HEK293 (cell line): ENCODE results near the gene GALNTL6.

Source experiments
- CTCF ChIA-PET: fragments of 350-600 bp; formaldehyde crosslinking; extraction: SDS; loops from one replicate; lab custom pipeline; 2021; ENCODE audit warnings: antibody characterized with exemption; lab: Yijun Ruan, JAX
- POLR2A ChIA-PET: fragments of 300-600 bp; formaldehyde crosslinking; extraction: SDS; loops from one replicate; lab custom pipeline; 2020; ENCODE audit warnings: antibody characterized with exemption, inconsistent platforms; lab: Yijun Ruan, JAX
- H3K27ac ChIP-seq: fragments of 200-500 bp; sonication (Bioruptor generic); 2 replicates; pipeline ENCODE4 v1.5.1; 2014; ENCODE audit warnings: low read depth, low read length, control low read depth, inconsistent platforms; ENCODE audit errors: extremely low read depth
- H3K36me3 ChIP-seq, 2 experiments: fragments of 200-500 bp in 1 of 2; sonication (Bioruptor generic) in 1 of 2; 1 replicate in 1 of 2; 2 replicates in 1 of 2; pipeline ENCODE4 v1.5.1; 2014 to 2017; ENCODE audit warnings: inconsistent platforms in 2 of 2, low read length in 2 of 2; ENCODE audit not compliant: control insufficient read depth in 2 of 2, insufficient read depth in 1 of 2
- H3K4me1 ChIP-seq: fragments of 200-500 bp; sonication (Bioruptor generic); 2 replicates; pipeline ENCODE4 v1.5.1; 2014; ENCODE audit warnings: mild to moderate bottlenecking, low read length, inconsistent platforms; ENCODE audit not compliant: control insufficient read depth, insufficient read depth
- H3K4me3 ChIP-seq: 2 replicates; pipeline ENCODE4 v1.5.1; 2011; ENCODE audit warnings: low read depth, mild to moderate bottlenecking, control low read depth, low read length, moderate library complexity
- H3K9me3 ChIP-seq: fragments of 200-500 bp; sonication (Bioruptor generic); 2 replicates; pipeline ENCODE4 v1.5.1; 2014; ENCODE audit warnings: low read depth, low read length, inconsistent platforms; ENCODE audit not compliant: control insufficient read depth, insufficient read depth
- BCL11A ChIP-seq: fragments of 450-650 bp; formaldehyde crosslinking; IDR thresholded peaks from 2 replicates; pipeline ENCODE4 v1.5.1; 2016; ENCODE audit warnings: low read depth, missing biosample characterization, missing genetic modification characterization
- KLF9 ChIP-seq: fragments of 450-650 bp; formaldehyde crosslinking; IDR thresholded peaks from 2 replicates; pipeline ENCODE4 v1.5.1; 2016; ENCODE audit warnings: missing biosample characterization, missing genetic modification characterization, low read depth
- RBAK ChIP-seq: fragments of 450-650 bp; formaldehyde crosslinking; IDR thresholded peaks from 2 replicates; pipeline ENCODE4 v1.5.1; 2016; ENCODE audit warnings: missing biosample characterization, missing genetic modification characterization
- TRIM28 ChIP-seq: IDR thresholded peaks from 2 replicates; pipeline ENCODE4 v1.6.1; 2011; ENCODE audit warnings: low read length, control low read depth, borderline replicate concordance
- ZNF175 ChIP-seq: fragments of 450-650 bp; formaldehyde crosslinking; IDR thresholded peaks from 2 replicates; pipeline ENCODE4 v1.5.1; 2016; ENCODE audit warnings: missing biosample characterization, missing genetic modification characterization
- ZNF19 ChIP-seq: fragments of 450-650 bp; formaldehyde crosslinking; IDR thresholded peaks from 2 replicates; pipeline ENCODE4; 2016; ENCODE audit warnings: missing biosample characterization, missing genetic modification characterization, low read depth
- ZNF280C ChIP-seq: fragments of 450-650 bp; formaldehyde crosslinking; IDR thresholded peaks from 2 replicates; pipeline ENCODE4 v1.5.1; 2016; ENCODE audit warnings: missing biosample characterization, missing genetic modification characterization
- ZNF292 ChIP-seq: fragments of 450-650 bp; formaldehyde crosslinking; IDR thresholded peaks from 2 replicates; pipeline ENCODE4 v1.5.1; 2016; ENCODE audit warnings: low read depth, missing biosample characterization, missing genetic modification characterization, borderline replicate concordance
- ZNF302 ChIP-seq: fragments of 450-650 bp; formaldehyde crosslinking; IDR thresholded peaks from 2 replicates; pipeline ENCODE4 v1.5.1; 2016; ENCODE audit warnings: missing biosample characterization, missing genetic modification characterization, low read depth
- ZNF362 ChIP-seq: fragments of 450-650 bp; formaldehyde crosslinking; IDR thresholded peaks from 2 replicates; pipeline ENCODE4 v1.5.1; 2016; ENCODE audit warnings: missing biosample characterization, missing genetic modification characterization
- ZNF37A ChIP-seq: fragments of 450-650 bp; IDR thresholded peaks from 2 replicates; pipeline ENCODE4 v1.5.1; 2018; ENCODE audit warnings: missing biosample characterization, missing genetic modification characterization
- ZNF561 ChIP-seq: fragments of 450-650 bp; IDR thresholded peaks from 2 replicates; pipeline ENCODE4 v1.5.1; 2018; ENCODE audit warnings: missing biosample characterization, missing genetic modification characterization, borderline replicate concordance
- ZNF624 ChIP-seq: fragments of 450-650 bp; formaldehyde crosslinking; IDR thresholded peaks from 2 replicates; pipeline ENCODE4 v1.5.1; 2017; ENCODE audit warnings: missing biosample characterization, missing genetic modification characterization
- ZNF664 ChIP-seq: fragments of 450-650 bp; formaldehyde crosslinking; IDR thresholded peaks from 2 replicates; pipeline ENCODE4 v1.5.1; 2016; ENCODE audit warnings: missing biosample characterization, missing genetic modification characterization
- ZSCAN4 ChIP-seq: fragments of 450-650 bp; formaldehyde crosslinking; IDR thresholded peaks from 2 replicates; pipeline ENCODE4 v1.5.1; 2017; ENCODE audit warnings: missing biosample characterization, missing genetic modification characterization
- ZSCAN5A ChIP-seq: fragments of 450-650 bp; formaldehyde crosslinking; IDR thresholded peaks from 2 replicates; pipeline ENCODE4 v1.5.1; 2016; ENCODE audit warnings: missing biosample characterization, missing genetic modification characterization
- TF ChIP-seq, protein P1 (sequence below): fragments of 450-650 bp; IDR thresholded peaks from 2 replicates; pipeline ENCODE4 v1.5.1; 2018; ENCODE audit warnings: missing biosample characterization, missing genetic modification characterization
- TF ChIP-seq, protein P2 (sequence below): IDR thresholded peaks from 2 replicates; pipeline ENCODE4 v1.6.1; 2011; ENCODE audit warnings: mild to moderate bottlenecking, low read depth, low read length, borderline replicate concordance
- TF ChIP-seq, protein P3 (sequence below): fragments of 450-650 bp; formaldehyde crosslinking; IDR thresholded peaks from 2 replicates; pipeline ENCODE4 v1.5.1; 2016; ENCODE audit warnings: missing biosample characterization, missing genetic modification characterization, low read depth

The GALNTL6 gene

GRCh38 chr4:172818901-172819300, 1005.7 kb downstream of the GALNTL6 start:
- ChIA-PET CTCF (no interaction called here), POLR2A (no interaction called here)
- TF ChIP-seq ZSCAN4 (tag by site-specific recombination) = no peak
- TF ChIP-seq BCL11A = no peak
- TF ChIP-seq ZNF37A = no peak
- TF ChIP-seq RBAK = no peak
- H3K4me1 ChIP-seq = no peaks in the 10 kb centered on the region
- no peak overlapping the region for H3K27ac ChIP-seq
- H3K4me3 ChIP-seq = no peak overlapping the region
- H3K36me3 ChIP-seq = no peaks in the 10 kb centered on the region
- no peaks in the 10 kb centered on the region for H3K9me3 ChIP-seq

- H3K4me1 ChIP-seq = no peaks in the 10 kb centered on the region
- ChIA-PET POLR2A (no interaction called here), CTCF (no interaction called here)
- TF ChIP-seq KLF9 (tag by site-specific recombination) (no peak), ZNF280C (tag by site-specific recombination) (no peak), ZNF362 (tag by site-specific recombination) (no peak), ZNF664 (tag by site-specific recombination) (no peak), ZNF624 (no peak), ZNF561 (tag by site-specific recombination) (no peak), ZNF175 (tag by site-specific recombination) (no peak), ZNF19 (tag by site-specific recombination) (no peak), ZNF302 (tag by site-specific recombination) (no peak), TRIM28 (no peak), ZSCAN5A (tag by site-specific recombination) (no peak), ZNF292 (tag by site-specific recombination) (no peak)
- TF ChIP-seq, protein P1, sequence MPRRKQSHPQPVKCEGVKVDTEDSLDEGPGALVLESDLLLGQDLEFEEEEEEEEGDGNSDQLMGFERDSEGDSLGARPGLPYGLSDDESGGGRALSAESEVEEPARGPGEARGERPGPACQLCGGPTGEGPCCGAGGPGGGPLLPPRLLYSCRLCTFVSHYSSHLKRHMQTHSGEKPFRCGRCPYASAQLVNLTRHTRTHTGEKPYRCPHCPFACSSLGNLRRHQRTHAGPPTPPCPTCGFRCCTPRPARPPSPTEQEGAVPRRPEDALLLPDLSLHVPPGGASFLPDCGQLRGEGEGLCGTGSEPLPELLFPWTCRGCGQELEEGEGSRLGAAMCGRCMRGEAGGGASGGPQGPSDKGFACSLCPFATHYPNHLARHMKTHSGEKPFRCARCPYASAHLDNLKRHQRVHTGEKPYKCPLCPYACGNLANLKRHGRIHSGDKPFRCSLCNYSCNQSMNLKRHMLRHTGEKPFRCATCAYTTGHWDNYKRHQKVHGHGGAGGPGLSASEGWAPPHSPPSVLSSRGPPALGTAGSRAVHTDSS (tag by site-specific recombination) = no peak
- TF ChIP-seq, protein P2, sequence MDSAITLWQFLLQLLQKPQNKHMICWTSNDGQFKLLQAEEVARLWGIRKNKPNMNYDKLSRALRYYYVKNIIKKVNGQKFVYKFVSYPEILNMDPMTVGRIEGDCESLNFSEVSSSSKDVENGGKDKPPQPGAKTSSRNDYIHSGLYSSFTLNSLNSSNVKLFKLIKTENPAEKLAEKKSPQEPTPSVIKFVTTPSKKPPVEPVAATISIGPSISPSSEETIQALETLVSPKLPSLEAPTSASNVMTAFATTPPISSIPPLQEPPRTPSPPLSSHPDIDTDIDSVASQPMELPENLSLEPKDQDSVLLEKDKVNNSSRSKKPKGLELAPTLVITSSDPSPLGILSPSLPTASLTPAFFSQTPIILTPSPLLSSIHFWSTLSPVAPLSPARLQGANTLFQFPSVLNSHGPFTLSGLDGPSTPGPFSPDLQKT = no peak
- TF ChIP-seq, protein P3, sequence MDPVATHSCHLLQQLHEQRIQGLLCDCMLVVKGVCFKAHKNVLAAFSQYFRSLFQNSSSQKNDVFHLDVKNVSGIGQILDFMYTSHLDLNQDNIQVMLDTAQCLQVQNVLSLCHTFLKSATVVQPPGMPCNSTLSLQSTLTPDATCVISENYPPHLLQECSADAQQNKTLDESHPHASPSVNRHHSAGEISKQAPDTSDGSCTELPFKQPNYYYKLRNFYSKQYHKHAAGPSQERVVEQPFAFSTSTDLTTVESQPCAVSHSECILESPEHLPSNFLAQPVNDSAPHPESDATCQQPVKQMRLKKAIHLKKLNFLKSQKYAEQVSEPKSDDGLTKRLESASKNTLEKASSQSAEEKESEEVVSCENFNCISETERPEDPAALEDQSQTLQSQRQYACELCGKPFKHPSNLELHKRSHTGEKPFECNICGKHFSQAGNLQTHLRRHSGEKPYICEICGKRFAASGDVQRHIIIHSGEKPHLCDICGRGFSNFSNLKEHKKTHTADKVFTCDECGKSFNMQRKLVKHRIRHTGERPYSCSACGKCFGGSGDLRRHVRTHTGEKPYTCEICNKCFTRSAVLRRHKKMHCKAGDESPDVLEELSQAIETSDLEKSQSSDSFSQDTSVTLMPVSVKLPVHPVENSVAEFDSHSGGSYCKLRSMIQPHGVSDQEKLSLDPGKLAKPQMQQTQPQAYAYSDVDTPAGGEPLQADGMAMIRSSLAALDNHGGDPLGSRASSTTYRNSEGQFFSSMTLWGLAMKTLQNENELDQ (tag by site-specific recombination) = no peak
- no peaks in the 10 kb centered on the region for H3K36me3 ChIP-seq
- no peaks in the 10 kb centered on the region for H3K9me3 ChIP-seq
- no peak overlapping the region for H3K4me3 ChIP-seq
- no peak overlapping the region for H3K27ac ChIP-seq
Observed at GRCh38 chr4:172819353-172819752, 1006.1 kb downstream of the GALNTL6 start.
